CD14-positive monocyte (primary cell): Measurements from ENCODE around the gene LRRC59. TPM values are rescaled to one million over a fixed set of nuclear protein-coding genes. Genes with fewer than 3 reads are reported as not detected.
A peak's percentile ranks its signal among the peaks of the same experiment; 100 is the strongest.

ENCODE experiments used
- DNase-seq, 3 donors: peaks; one replicate each; pipeline ENCODE4 v3.0.0-alpha.2; 2011 to 2022
- H2AFZ ChIP-seq: 2 replicates; pipeline ENCODE4 v1.6.0; 2012; ENCODE audit warnings: mild to moderate bottlenecking, low read depth, low read length, inconsistent platforms; ENCODE audit not compliant: insufficient read depth, poor library complexity, severe bottlenecking
- H3K27ac ChIP-seq, 2 donors: 1 replicate in 1 of 2; 2 replicates in 1 of 2; pipeline ENCODE4 v1.5.1; 2012 to 2013; ENCODE audit warnings: low read length in 2 of 2, control low read depth in 1 of 2, inconsistent platforms in 1 of 2, low read depth in 1 of 2, mild to moderate bottlenecking in 1 of 2
- H3K27me3 ChIP-seq, 2 donors: one replicate each; pipeline versions ENCODE4 v1.6.0 to v1.6.1; 2011 to 2013; ENCODE audit warnings: low read length in 2 of 2; ENCODE audit not compliant: control insufficient read depth in 2 of 2, insufficient read depth in 2 of 2
- H3K36me3 ChIP-seq, 2 donors: replicated peaks in 1 of 2; 1 replicate in 1 of 2; 2 replicates in 1 of 2; pipeline versions ENCODE4 v1.5.1 to v1.6.1; 2012 to 2013; ENCODE audit warnings: low read length in 2 of 2, control low read depth in 1 of 2, inconsistent platforms in 1 of 2, mild to moderate bottlenecking in 1 of 2; ENCODE audit not compliant: insufficient read depth in 2 of 2, control insufficient read depth in 1 of 2
- H3K4me1 ChIP-seq, 2 donors: 1 replicate in 1 of 2; 2 replicates in 1 of 2; pipeline versions ENCODE4 v1.5.1 to v1.6.1; 2012 to 2013; ENCODE audit warnings: low read length in 2 of 2, control low read depth in 1 of 2, inconsistent platforms in 1 of 2, mild to moderate bottlenecking in 1 of 2, moderate library complexity in 1 of 2; ENCODE audit not compliant: insufficient read depth in 2 of 2, control insufficient read depth in 1 of 2
- H3K4me2 ChIP-seq: replicated peaks from 2 replicates; pipeline ENCODE3; 2012; ENCODE audit warnings: low read length, moderate library complexity, mild to moderate bottlenecking; ENCODE audit not compliant: poor library complexity, severe bottlenecking; ENCODE audit errors: extremely low read depth
- H3K4me3 ChIP-seq, 3 experiments: fragments of 200-600 bp in 1 of 3; sonication (generic) in 1 of 3; replicated peaks in 1 of 3; 1 replicate in 2 of 3; 2 replicates in 1 of 3; pipeline ENCODE4 v1.5.1; 2011 to 2013; ENCODE audit warnings: low read length in 3 of 3, mild to moderate bottlenecking in 3 of 3, control low read depth in 2 of 3, low read depth in 2 of 3, inconsistent platforms in 1 of 3, moderate library complexity in 1 of 3
- H3K79me2 ChIP-seq: 2 replicates; pipeline ENCODE4 v1.6.0; 2012; ENCODE audit warnings: mild to moderate bottlenecking, control low read depth, inconsistent platforms, low read length, moderate library complexity; ENCODE audit not compliant: insufficient read depth
- H3K9ac ChIP-seq: 2 replicates; pipeline ENCODE4 v1.6.0; 2017; ENCODE audit warnings: low read length, mild to moderate bottlenecking; ENCODE audit not compliant: insufficient read depth, poor library complexity, severe bottlenecking
- H3K9me3 ChIP-seq, 2 donors: replicated peaks in 1 of 2; 1 replicate in 1 of 2; 2 replicates in 1 of 2; pipeline versions ENCODE4 v1.5.1 to v1.6.1; 2012 to 2013; ENCODE audit warnings: low read length in 2 of 2, control low read depth in 1 of 2; ENCODE audit not compliant: control insufficient read depth in 1 of 2, insufficient read depth in 1 of 2
- H4K20me1 ChIP-seq: 2 replicates; pipeline ENCODE4 v1.6.0; 2012; ENCODE audit warnings: mild to moderate bottlenecking, low read length, control low read depth, moderate library complexity; ENCODE audit not compliant: insufficient read depth
- H3K27ac Mint-ChIP-seq, 7 donors: one replicate each; pipeline ENCODE4 v1.8.0; 2020; ENCODE audit warnings: mild to moderate bottlenecking in 7 of 7, mixed read lengths in 7 of 7, moderate library complexity in 6 of 7, inconsistent platforms in 2 of 7
- H3K27me3 Mint-ChIP-seq, 3 donors: one replicate each; pipeline ENCODE4 v1.8.0; 2021 to 2022; ENCODE audit warnings: low read depth in 3 of 3, mild to moderate bottlenecking in 3 of 3, mixed read lengths in 3 of 3, moderate library complexity in 3 of 3, inconsistent platforms in 1 of 3
- H3K36me3 Mint-ChIP-seq, 2 donors: one replicate each; pipeline ENCODE4 v1.8.0; 2020; ENCODE audit warnings: mixed read lengths in 2 of 2, inconsistent platforms in 1 of 2, mild to moderate bottlenecking in 1 of 2
- H3K4me1 Mint-ChIP-seq: one replicate; pipeline ENCODE4 v1.8.0; 2020; ENCODE audit warnings: mild to moderate bottlenecking, mixed read lengths
- H3K4me3 Mint-ChIP-seq, 2 donors: one replicate each; pipeline ENCODE4 v1.8.0; 2020; ENCODE audit warnings: mild to moderate bottlenecking in 2 of 2, mixed read lengths in 2 of 2, moderate library complexity in 1 of 2
- H3K9me3 Mint-ChIP-seq, 7 donors: one replicate each; pipeline ENCODE4 v1.8.0; 2020 to 2022; ENCODE audit warnings: mixed read lengths in 7 of 7, mild to moderate bottlenecking in 6 of 7, moderate library complexity in 6 of 7, inconsistent platforms in 2 of 7
- WGBS: methylation state at CpG from one replicate; pipeline ENCODE4 v1.1.5; 2013; ENCODE audit warnings: missing lambda C conversion rate; ENCODE audit not compliant: insufficient coverage; 5-methylcytosine and 5-hydroxymethylcytosine counted together
- intact Hi-C, 2 donors: fragments of 100-400 bp; cut with micrococcal nuclease; formaldehyde crosslinking; loops; one replicate each; pipeline versions ENCODE4 v1.15.0 to v1.15.1; 2023
- polyA plus RNA-seq, 3 donors: library from polyadenylated mRNA; depleted of rRNA in 1 of 3; unstranded in 2 of 3; stranded (reverse) in 1 of 3; fragments of 300-500 nt in 2 of 3; fragments of >200 nt in 1 of 3; fragmentation: Illumina TruSeq in 2 of 3; gene quantifications; 1 replicate in 2 of 3; 2 replicates in 1 of 3; pipeline ENCODE4 v1.2.3, GENCODE V29; 2012 to 2021
- TF ChIP-seq, protein P1 (sequence below): fragments of 200-600 bp; IDR thresholded peaks from one replicate; pipeline ENCODE4 v1.8.0; 2022; ENCODE audit warnings: antibody characterized with exemption, mild to moderate bottlenecking

Gene LRRC59
- polyA plus RNA-seq, 3 donors, result 36.6 to 48.9 (median 45.7) TPM

DNA sequence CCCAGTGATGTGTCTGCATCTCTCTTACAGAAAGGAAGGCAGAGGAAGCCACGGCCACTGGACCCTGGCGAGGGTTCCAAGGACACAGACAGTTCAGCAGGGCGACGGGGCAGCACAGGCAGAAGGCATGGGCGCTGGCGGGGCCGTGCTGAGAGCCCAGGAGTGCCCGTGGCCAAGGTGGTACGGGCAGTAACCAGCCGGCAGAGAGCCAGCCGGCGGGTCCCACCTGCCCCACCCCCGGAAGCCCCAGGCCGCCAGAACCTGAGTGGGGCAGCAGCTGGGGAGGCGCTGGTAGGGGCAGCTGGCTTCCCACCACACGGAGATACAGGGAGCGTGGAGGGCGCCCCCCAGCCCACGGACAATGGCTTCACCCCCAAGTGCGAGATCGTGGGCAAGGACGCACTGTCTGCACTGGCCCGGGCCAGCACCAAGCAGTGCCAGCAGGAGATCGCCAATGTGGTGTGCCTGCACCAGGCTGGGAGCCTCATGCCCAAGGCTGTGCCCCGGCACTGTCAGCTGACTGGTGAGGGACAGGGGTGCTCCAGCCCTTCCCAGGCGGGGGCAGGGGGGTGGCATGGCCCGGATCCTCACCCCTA is 43.6 kb downstream of the LRRC59 start:
- H3K36me3 ChIP-seq, result peaks cover 47 to 57% of the 10 kb centered on the region in 2 donors
- H4K20me1 ChIP-seq, result peaks cover 13% of the 10 kb centered on the region
- TF ChIP-seq, protein P1, sequence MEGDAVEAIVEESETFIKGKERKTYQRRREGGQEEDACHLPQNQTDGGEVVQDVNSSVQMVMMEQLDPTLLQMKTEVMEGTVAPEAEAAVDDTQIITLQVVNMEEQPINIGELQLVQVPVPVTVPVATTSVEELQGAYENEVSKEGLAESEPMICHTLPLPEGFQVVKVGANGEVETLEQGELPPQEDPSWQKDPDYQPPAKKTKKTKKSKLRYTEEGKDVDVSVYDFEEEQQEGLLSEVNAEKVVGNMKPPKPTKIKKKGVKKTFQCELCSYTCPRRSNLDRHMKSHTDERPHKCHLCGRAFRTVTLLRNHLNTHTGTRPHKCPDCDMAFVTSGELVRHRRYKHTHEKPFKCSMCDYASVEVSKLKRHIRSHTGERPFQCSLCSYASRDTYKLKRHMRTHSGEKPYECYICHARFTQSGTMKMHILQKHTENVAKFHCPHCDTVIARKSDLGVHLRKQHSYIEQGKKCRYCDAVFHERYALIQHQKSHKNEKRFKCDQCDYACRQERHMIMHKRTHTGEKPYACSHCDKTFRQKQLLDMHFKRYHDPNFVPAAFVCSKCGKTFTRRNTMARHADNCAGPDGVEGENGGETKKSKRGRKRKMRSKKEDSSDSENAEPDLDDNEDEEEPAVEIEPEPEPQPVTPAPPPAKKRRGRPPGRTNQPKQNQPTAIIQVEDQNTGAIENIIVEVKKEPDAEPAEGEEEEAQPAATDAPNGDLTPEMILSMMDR, result no peak
- Mint-ChIP-seq H3K36me3 (peaks cover 53% of the 10 kb centered on the region in 2 donors), H3K27ac (no peak overlapping the region), H3K27me3 (peaks cover 0 to 1% (median 0%) of the 10 kb centered on the region in 3 donors), H3K4me1 (peaks cover 2% of the 10 kb centered on the region), H3K9me3 (no peaks in the 10 kb centered on the region), H3K4me3 (no peak overlapping the region)
- H3K4me3 ChIP-seq, result no peak overlapping the region
- no peak for DNase-seq
- no peaks in the 10 kb centered on the region for H3K79me2 ChIP-seq
- intact Hi-C loops, result no loop called here
- H3K9me3 ChIP-seq, result no peaks in the 10 kb centered on the region
- 98% methylated on average over 24 of the region's 27 CpGs for WGBS
- H3K4me2 ChIP-seq, result no peak overlapping the region
- H3K27ac ChIP-seq, result no peak overlapping the region
- no peaks in the 10 kb centered on the region for H3K4me1 ChIP-seq
- H3K27me3 ChIP-seq, result no peaks in the 10 kb centered on the region
- no peak overlapping the region for H3K9ac ChIP-seq
- no peak overlapping the region for H2AFZ ChIP-seq

DNA sequence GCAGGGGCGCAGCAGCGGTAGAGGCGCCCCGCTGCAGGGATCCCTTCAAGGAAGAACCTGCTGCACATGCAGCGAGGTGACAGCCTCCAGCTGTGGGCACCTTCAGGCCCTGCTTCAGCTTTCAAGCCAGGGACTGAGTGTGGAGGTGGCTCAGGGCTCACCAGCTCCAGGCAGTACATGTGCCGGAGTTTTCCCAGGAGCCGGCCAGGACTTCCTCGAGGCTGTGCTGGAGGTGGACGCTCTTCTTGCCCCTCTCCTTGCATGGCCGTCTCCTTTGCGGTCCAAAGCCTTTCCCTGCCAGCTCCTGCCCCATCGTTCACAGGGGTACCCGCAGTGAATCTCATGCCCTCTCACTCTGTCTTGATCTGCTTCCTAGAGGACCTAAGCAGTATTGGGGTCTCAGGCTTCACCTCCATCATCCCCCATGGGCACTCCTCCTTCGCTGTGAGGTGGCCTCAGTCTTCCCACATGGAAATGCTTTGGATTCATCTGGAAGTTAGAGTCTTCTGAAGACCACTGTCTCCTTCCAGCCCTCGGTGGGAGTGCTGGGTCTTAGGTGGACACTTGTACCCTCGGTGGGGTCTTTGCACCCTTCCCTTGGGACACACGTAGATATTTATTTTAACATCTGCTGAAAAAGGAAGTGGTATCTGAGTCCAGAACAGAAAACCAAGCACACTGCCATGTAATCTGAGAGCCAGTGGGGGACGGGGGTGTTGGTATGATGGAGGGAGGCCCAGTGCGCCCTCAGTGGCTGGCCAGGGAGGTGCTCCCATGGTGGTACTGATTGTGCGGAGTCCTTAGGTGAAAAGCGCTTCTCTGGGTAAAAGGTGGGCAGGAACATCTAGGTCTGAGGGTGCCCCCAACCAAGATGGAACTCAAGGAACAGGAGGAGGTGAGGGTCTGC is 44.4 kb downstream of the LRRC59 start:
- no peak overlapping the region for H3K4me3 Mint-ChIP-seq
- WGBS, result 91% methylated on average over 19 of the region's 21 CpGs
- DNase-seq, result no peak
- Histone ChIP-seq H3K36me3 (peaks cover 40 to 50% of the 10 kb centered on the region in 2 donors), H3K4me1 (no peaks in the 10 kb centered on the region), H2AFZ (no peak overlapping the region), H3K79me2 (no peaks in the 10 kb centered on the region), H3K27me3 (no peaks in the 10 kb centered on the region), H3K27ac (no peak overlapping the region), H3K4me3 (no peak overlapping the region), H3K4me2 (no peak overlapping the region), H4K20me1 (peaks cover 13% of the 10 kb centered on the region), H3K9me3 (no peaks in the 10 kb centered on the region), H3K9ac (no peak overlapping the region)
- H3K27ac Mint-ChIP-seq, result peak overlapping the region in 1 of 7 donors; percentile 73
- intact Hi-C loops, result no loop called here
- H3K27me3 Mint-ChIP-seq, result peaks cover 0 to 2% (median 1%) of the 10 kb centered on the region in 3 donors
- H3K36me3 Mint-ChIP-seq, result peaks cover 46 to 49% of the 10 kb centered on the region in 2 donors
- TF ChIP-seq, protein P1, result no peak
- no peaks in the 10 kb centered on the region for H3K9me3 Mint-ChIP-seq
- peaks cover 9% of the 10 kb centered on the region for H3K4me1 Mint-ChIP-seq
